Astrocyte (in vitro differentiated cells and primary cell): ENCODE measurements around the gene DNAJC11. TPM values are rescaled to one million over a fixed set of nuclear protein-coding genes. Genes with fewer than 3 reads are reported as not detected.

Experiments used
- DNase-seq: peaks from one replicate; pipeline ENCODE4 v3.0.0-alpha.2; 2010; ENCODE audit warnings: low read depth
- FAIRE-seq: peaks from 2 replicates; lab custom pipeline; 2011; peaks lifted over from hg19 to GRCh38; lab: Jason Lieb, UNC
- H2AFZ ChIP-seq: 2 replicates; pipeline ENCODE4 v1.6.0; 2012; ENCODE audit warnings: low read depth, low read length, inconsistent platforms
- H3K27ac ChIP-seq: 2 replicates; pipeline ENCODE4 v1.5.1; 2011; ENCODE audit warnings: low read depth, low read length, inconsistent platforms
- H3K27me3 ChIP-seq: 2 replicates; pipeline ENCODE4 v1.6.0; 2011; ENCODE audit warnings: low read length, inconsistent platforms; ENCODE audit not compliant: insufficient read depth
- H3K36me3 ChIP-seq: 2 replicates; pipeline ENCODE4 v1.5.1; 2011; ENCODE audit warnings: low read length, inconsistent platforms; ENCODE audit not compliant: insufficient read depth
- H3K4me1 ChIP-seq: 2 replicates; pipeline ENCODE4 v1.5.1; 2011; ENCODE audit warnings: low read length, inconsistent platforms; ENCODE audit not compliant: insufficient read depth
- H3K4me2 ChIP-seq: 2 replicates; pipeline ENCODE4 v1.6.0; 2012; ENCODE audit warnings: low read length, inconsistent platforms
- H3K4me3 ChIP-seq: 2 replicates; pipeline ENCODE4 v1.5.1; 2011; ENCODE audit warnings: low read depth, mild to moderate bottlenecking, low read length, inconsistent platforms; ENCODE audit not compliant: insufficient read depth
- H3K79me2 ChIP-seq: 2 replicates; pipeline ENCODE4 v1.6.0; 2012; ENCODE audit warnings: mild to moderate bottlenecking, low read length, inconsistent platforms; ENCODE audit not compliant: insufficient read depth
- H3K9ac ChIP-seq: 2 replicates; pipeline ENCODE4 v1.6.0; 2012; ENCODE audit warnings: mild to moderate bottlenecking, low read length, inconsistent platforms
- H3K9me3 ChIP-seq: 2 replicates; pipeline ENCODE4 v1.5.1; 2012; ENCODE audit warnings: low read depth, mild to moderate bottlenecking, low read length, inconsistent platforms; ENCODE audit not compliant: insufficient read depth
- H4K20me1 ChIP-seq: 2 replicates; pipeline ENCODE4 v1.6.0; 2012; ENCODE audit warnings: low read length, inconsistent platforms; ENCODE audit not compliant: insufficient read depth
- H3K27ac Mint-ChIP-seq: one replicate; pipeline ENCODE4 v1.8.0; 2021; ENCODE audit warnings: mild to moderate bottlenecking, mixed read lengths; ENCODE audit not compliant: unreplicated experiment
- H3K27me3 Mint-ChIP-seq: one replicate; pipeline ENCODE4 v1.8.0; 2021; ENCODE audit warnings: low read depth, mixed read lengths; ENCODE audit not compliant: unreplicated experiment
- H3K36me3 Mint-ChIP-seq: one replicate; pipeline ENCODE4 v1.8.0; 2021; ENCODE audit warnings: low read depth, mixed read lengths; ENCODE audit not compliant: unreplicated experiment
- H3K4me1 Mint-ChIP-seq: one replicate; pipeline ENCODE4 v1.8.0; 2021; ENCODE audit warnings: low read depth, mixed read lengths; ENCODE audit not compliant: unreplicated experiment
- H3K4me3 Mint-ChIP-seq: one replicate; pipeline ENCODE4 v1.8.0; 2021; ENCODE audit warnings: mild to moderate bottlenecking, moderate library complexity, mixed read lengths; ENCODE audit not compliant: unreplicated experiment
- H3K9me3 Mint-ChIP-seq: one replicate; pipeline ENCODE4 v1.8.0; 2021; ENCODE audit warnings: mild to moderate bottlenecking, mixed read lengths; ENCODE audit not compliant: unreplicated experiment
- CTCF ChIP-seq: IDR thresholded peaks from 2 replicates; pipeline ENCODE4 v1.5.1; 2011; ENCODE audit warnings: low read depth, mild to moderate bottlenecking, inconsistent platforms, low read length, moderate library complexity; ENCODE audit not compliant: insufficient read depth
- EZH2 ChIP-seq: IDR thresholded peaks from 2 replicates; pipeline ENCODE4 v1.6.1; 2012; ENCODE audit warnings: mild to moderate bottlenecking, low read length, inconsistent platforms; ENCODE audit not compliant: insufficient read depth
- total RNA-seq: library from RNA; stranded (reverse); gene quantifications from 2 replicates; pipeline ENCODE4 v1.2.1, GENCODE V29; 2021

DNAJC11 gene
- total RNA-seq, 1 donor from 2014 or later, result 63.9 TPM

- peaks cover 13% of the 10 kb centered on the region for H3K36me3 Mint-ChIP-seq
- Histone ChIP-seq H3K27me3 (no peaks in the 10 kb centered on the region), H3K36me3 (peaks cover 13% of the 10 kb centered on the region), H4K20me1 (peaks cover 21% of the 10 kb centered on the region), H3K4me2 (no peak overlapping the region), H3K9ac (no peak overlapping the region), H2AFZ (no peak overlapping the region), H3K27ac (no peak overlapping the region), H3K4me3 (no peak overlapping the region), H3K79me2 (no peaks in the 10 kb centered on the region), H3K4me1 (no peaks in the 10 kb centered on the region), H3K9me3 (no peaks in the 10 kb centered on the region)
- H3K27me3 Mint-ChIP-seq, result no peaks in the 10 kb centered on the region
- TF ChIP-seq EZH2, result no peak
- TF ChIP-seq CTCF, result no peak
- no peak overlapping the region for H3K4me3 Mint-ChIP-seq
- DNase-seq (no peak), FAIRE-seq (no peak)
- H3K27ac Mint-ChIP-seq, result no peak overlapping the region
- no peaks in the 10 kb centered on the region for H3K9me3 Mint-ChIP-seq
- H3K4me1 Mint-ChIP-seq, result peaks cover 5% of the 10 kb centered on the region
These were observed 49.7 kb downstream of the DNAJC11 start for GRCh38 chr1:6651909-6652308.

- no peak overlapping the region for H3K4me3 Mint-ChIP-seq
These were observed 53.1 kb downstream of the DNAJC11 start for GRCh38 chr1:6648556-6648955.

More at GRCh38 chr1:6648556-6648955, 53.1 kb downstream of the DNAJC11 start:
- peaks cover 1% of the 10 kb centered on the region for H4K20me1 ChIP-seq
- no peak overlapping the region for H3K4me2 ChIP-seq
- H3K27ac ChIP-seq, result no peak overlapping the region
- Mint-ChIP-seq H3K27ac (no peak overlapping the region), H3K9me3 (no peaks in the 10 kb centered on the region), H3K36me3 (peaks cover 16% of the 10 kb centered on the region), H3K27me3 (no peaks in the 10 kb centered on the region), H3K4me1 (no peaks in the 10 kb centered on the region)
- H3K27me3 ChIP-seq, result no peaks in the 10 kb centered on the region
- no peak for DNase-seq
- no peak overlapping the region for H3K4me3 ChIP-seq
- FAIRE-seq, result no peak
- no peak overlapping the region for H3K9ac ChIP-seq
- TF ChIP-seq CTCF, result no peak
- TF ChIP-seq EZH2, result no peak
- H3K36me3 ChIP-seq, result peaks cover 18% of the 10 kb centered on the region
- H3K4me1 ChIP-seq, result no peaks in the 10 kb centered on the region
- no peaks in the 10 kb centered on the region for H3K79me2 ChIP-seq
- no peaks in the 10 kb centered on the region for H3K9me3 ChIP-seq
- no peak overlapping the region for H2AFZ ChIP-seq
